Natural killer cell (primary cell): ENCODE measurements around the gene GLT6D1. TPM values are rescaled to one million over a fixed set of nuclear protein-coding genes. Genes with fewer than 3 reads are reported as not detected.

Experiments
- ATAC-seq, 3 donors: fragments of 150-1000 bp in 2 of 3; fragments of 200-7000 bp in 1 of 3; cut with Tn5 transposase; 1 replicate in 1 of 3; 2 replicates in 2 of 3; pipeline ENCODE4 v1.10.0; 2021; ENCODE audit warnings: mild to moderate bottlenecking in 2 of 3, moderate library complexity in 2 of 3
- DNase-seq, 2 donors: peaks; one replicate each; pipeline versions ENCODE4 v3.0.0 to v3.0.0-alpha.2; 2013 to 2021; ENCODE audit warnings: mixed read lengths in 1 of 2
- H3K27ac ChIP-seq: one replicate; pipeline ENCODE4 v1.5.1; 2013; ENCODE audit warnings: mild to moderate bottlenecking, low read length
- H3K27me3 ChIP-seq: one replicate; pipeline ENCODE4 v1.6.1; 2013; ENCODE audit warnings: low read length; ENCODE audit not compliant: control insufficient read depth, insufficient read depth
- H3K36me3 ChIP-seq: one replicate; pipeline ENCODE4 v1.6.1; 2013; ENCODE audit warnings: low read length; ENCODE audit not compliant: control insufficient read depth, insufficient read depth
- H3K4me1 ChIP-seq: one replicate; pipeline ENCODE4 v1.6.1; 2013; ENCODE audit warnings: low read length; ENCODE audit not compliant: control insufficient read depth, insufficient read depth
- H3K4me3 ChIP-seq: one replicate; pipeline ENCODE4 v1.5.1; 2013; ENCODE audit warnings: low read length
- H3K9me3 ChIP-seq: one replicate; pipeline ENCODE4 v1.6.1; 2013; ENCODE audit warnings: low read length; ENCODE audit not compliant: control insufficient read depth, insufficient read depth
- H3K27ac Mint-ChIP-seq, 2 donors: one replicate each; pipeline ENCODE4 v1.8.0; 2022; ENCODE audit warnings: mild to moderate bottlenecking in 2 of 2, mixed read lengths in 2 of 2, moderate library complexity in 1 of 2
- H3K27me3 Mint-ChIP-seq, 2 donors: one replicate each; pipeline ENCODE4 v1.8.0; 2022; ENCODE audit warnings: low read depth in 2 of 2, mixed read lengths in 2 of 2
- H3K36me3 Mint-ChIP-seq: one replicate; pipeline ENCODE4 v1.8.0; 2022; ENCODE audit warnings: mixed read lengths
- H3K4me1 Mint-ChIP-seq, 2 donors: one replicate each; pipeline ENCODE4 v1.8.0; 2022; ENCODE audit warnings: mixed read lengths in 2 of 2
- H3K4me3 Mint-ChIP-seq: one replicate; pipeline ENCODE4 v1.8.0; 2022; ENCODE audit warnings: mild to moderate bottlenecking, moderate library complexity, mixed read lengths
- H3K9me3 Mint-ChIP-seq, 2 donors: one replicate each; pipeline ENCODE4 v1.8.0; 2022; ENCODE audit warnings: mixed read lengths in 2 of 2
- CTCF ChIP-seq: fragments of 200-600 bp; IDR thresholded peaks from one replicate; pipeline ENCODE4 v1.8.0; 2022; ENCODE audit warnings: antibody characterized with exemption
- WGBS: methylation state at CpG from one replicate; pipeline ENCODE4 v1.1.7; 2013; ENCODE audit warnings: missing lambda C conversion rate; ENCODE audit not compliant: insufficient coverage; 5-methylcytosine and 5-hydroxymethylcytosine counted together
- intact Hi-C: fragments of 100-400 bp; cut with micrococcal nuclease; formaldehyde crosslinking; loops from one replicate; pipeline ENCODE4 v1.14.2; 2022
- total RNA-seq, 4 donors: library from RNA; stranded (reverse); fragments of 120-200 nt in 1 of 4; gene quantifications; one replicate each; pipeline versions ENCODE4 v1.2.3 to v1.2.4, GENCODE V29; 2013 to 2022

Gene GLT6D1
- total RNA-seq, 3 donors from 2014 or later (not counting 1 experiment from before 2014, with no cell fraction given), result not detected

GRCh38 chr9:135591506-135592330 lies 47.6 kb downstream of the GLT6D1 start:
- peaks cover 6 to 22% of the 10 kb centered on the region in 2 donors for H3K27me3 Mint-ChIP-seq
- H3K36me3 Mint-ChIP-seq, result no peaks in the 10 kb centered on the region
- no peak for ATAC-seq
- 80% methylated on average over 22 of the region's 22 CpGs for WGBS
- Histone ChIP-seq H3K27ac (no peak overlapping the region), H3K9me3 (no peaks in the 10 kb centered on the region), H3K4me1 (no peaks in the 10 kb centered on the region), H3K36me3 (no peaks in the 10 kb centered on the region), H3K27me3 (peaks cover 2% of the 10 kb centered on the region), H3K4me3 (no peak overlapping the region)
- TF ChIP-seq CTCF, result no peak
- DNase-seq, result no peak
- H3K4me3 Mint-ChIP-seq, result no peak overlapping the region
- no peak overlapping the region for H3K27ac Mint-ChIP-seq
- H3K9me3 Mint-ChIP-seq, result no peaks in the 10 kb centered on the region
- intact Hi-C loops, result no loop called here
- no peaks in the 10 kb centered on the region for H3K4me1 Mint-ChIP-seq

- Histone ChIP-seq H3K36me3 (no peaks in the 10 kb centered on the region), H3K27me3 (peaks cover 2% of the 10 kb centered on the region), H3K9me3 (no peaks in the 10 kb centered on the region), H3K4me1 (no peaks in the 10 kb centered on the region), H3K4me3 (no peak overlapping the region), H3K27ac (no peak overlapping the region)
- Mint-ChIP-seq H3K36me3 (no peaks in the 10 kb centered on the region), H3K4me1 (no peaks in the 10 kb centered on the region), H3K27me3 (peaks cover 2 to 17% of the 10 kb centered on the region in 2 donors), H3K4me3 (no peak overlapping the region), H3K27ac (no peak overlapping the region), H3K9me3 (no peaks in the 10 kb centered on the region)
- ATAC-seq, result no peak
- DNase-seq, result no peak
- intact Hi-C loops, result no loop called here
- TF ChIP-seq CTCF, result no peak
- WGBS, result 84% methylated on average over 25 of the region's 25 CpGs
Measured at GRCh38 chr9:135590486-135591079, 48.8 kb downstream of the GLT6D1 start.

- peaks cover 2 to 17% of the 10 kb centered on the region in 2 donors for H3K27me3 Mint-ChIP-seq
- WGBS, result 74% methylated on average over 15 of the region's 15 CpGs
- intact Hi-C loops, result no loop called here
- no peak overlapping the region for H3K4me3 Mint-ChIP-seq
- no peaks in the 10 kb centered on the region for H3K9me3 Mint-ChIP-seq
- no peaks in the 10 kb centered on the region for H3K4me1 Mint-ChIP-seq
- ATAC-seq (no peak), DNase-seq (no peak)
- no peaks in the 10 kb centered on the region for H3K9me3 ChIP-seq
- H3K27ac ChIP-seq, result no peak overlapping the region
- no peak overlapping the region for H3K4me3 ChIP-seq
- no peak for TF ChIP-seq CTCF
- no peak overlapping the region for H3K27ac Mint-ChIP-seq
- H3K27me3 ChIP-seq, result peaks cover 2% of the 10 kb centered on the region
- H3K4me1 ChIP-seq, result no peaks in the 10 kb centered on the region
- H3K36me3 Mint-ChIP-seq, result no peaks in the 10 kb centered on the region
- no peaks in the 10 kb centered on the region for H3K36me3 ChIP-seq
Measured at GRCh38 chr9:135589596-135590485, 49.5 kb downstream of the GLT6D1 start.
